GM19240 (cell line): Measurements from ENCODE around the gene KCNAB1.

ENCODE experiments used
- DNase-seq: peaks from one replicate; pipeline ENCODE4 v3.0.0; 2011; ENCODE audit warnings: low spot score; ENCODE audit not compliant: insufficient read length

The KCNAB1 gene

DNA sequence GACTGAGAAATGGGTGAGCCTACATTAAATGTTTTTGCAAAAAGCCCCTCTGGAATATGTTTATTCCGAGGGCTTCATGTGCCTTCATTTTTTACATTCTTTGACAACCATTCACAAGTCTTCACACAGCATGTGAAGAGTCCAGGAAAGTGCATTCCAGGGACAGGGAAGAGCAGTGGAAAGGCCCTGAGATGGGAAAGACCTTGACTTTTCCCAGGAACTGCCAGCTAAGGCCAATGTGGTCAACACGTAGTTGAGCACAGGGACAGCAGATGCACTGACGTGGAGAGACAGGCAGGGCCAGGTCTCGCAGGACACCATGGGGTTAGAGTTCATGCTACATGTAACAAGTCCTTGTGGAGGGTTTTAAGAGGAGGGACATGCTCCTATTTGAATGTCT lies 412.8 kb downstream of the KCNAB1 start:
- no peak for DNase-seq

DNA sequence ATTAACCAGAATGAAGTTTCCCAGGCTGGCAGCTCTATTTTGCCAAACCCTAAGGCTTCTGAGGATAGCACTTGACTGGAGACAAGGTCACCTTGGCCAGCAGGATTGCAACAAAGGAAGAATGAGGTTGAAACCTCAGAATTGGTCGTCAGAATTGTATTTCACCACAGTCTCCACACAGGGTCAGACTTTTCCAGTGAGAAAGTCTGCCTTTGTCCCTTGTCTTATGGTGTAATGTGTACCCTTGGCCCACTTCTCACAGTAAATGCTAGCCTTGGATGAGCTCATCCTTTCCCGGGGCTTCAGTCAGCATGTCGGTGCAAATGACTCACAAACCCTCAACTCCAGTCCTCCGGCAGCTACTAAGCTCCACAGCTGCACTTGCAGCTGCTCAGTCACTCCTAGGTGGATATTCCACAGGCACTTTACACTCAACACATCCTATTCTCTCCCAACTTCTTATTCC lies 414.8 kb downstream of the KCNAB1 start:
- DNase-seq, result no peak

DNA sequence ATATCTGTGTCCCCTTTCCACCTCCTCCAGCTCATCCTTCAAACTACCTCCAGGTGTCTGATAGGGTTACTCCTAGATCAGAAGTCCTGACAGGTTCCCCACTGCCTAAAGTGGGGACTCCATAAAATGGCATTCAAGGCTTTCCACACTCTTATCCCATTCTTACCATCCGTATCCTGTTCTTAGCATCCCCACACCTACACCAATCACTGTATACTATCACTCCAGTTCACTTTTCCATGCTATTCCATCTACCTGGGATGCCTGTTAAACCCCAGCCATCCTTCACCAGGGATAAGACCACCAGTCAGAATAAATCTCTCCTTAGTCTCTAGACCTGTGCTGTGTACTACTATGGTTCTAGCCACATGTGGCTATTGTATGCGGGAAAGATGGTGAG lies 415.4 kb downstream of the KCNAB1 start:
- DNase-seq, result no peak

DNA sequence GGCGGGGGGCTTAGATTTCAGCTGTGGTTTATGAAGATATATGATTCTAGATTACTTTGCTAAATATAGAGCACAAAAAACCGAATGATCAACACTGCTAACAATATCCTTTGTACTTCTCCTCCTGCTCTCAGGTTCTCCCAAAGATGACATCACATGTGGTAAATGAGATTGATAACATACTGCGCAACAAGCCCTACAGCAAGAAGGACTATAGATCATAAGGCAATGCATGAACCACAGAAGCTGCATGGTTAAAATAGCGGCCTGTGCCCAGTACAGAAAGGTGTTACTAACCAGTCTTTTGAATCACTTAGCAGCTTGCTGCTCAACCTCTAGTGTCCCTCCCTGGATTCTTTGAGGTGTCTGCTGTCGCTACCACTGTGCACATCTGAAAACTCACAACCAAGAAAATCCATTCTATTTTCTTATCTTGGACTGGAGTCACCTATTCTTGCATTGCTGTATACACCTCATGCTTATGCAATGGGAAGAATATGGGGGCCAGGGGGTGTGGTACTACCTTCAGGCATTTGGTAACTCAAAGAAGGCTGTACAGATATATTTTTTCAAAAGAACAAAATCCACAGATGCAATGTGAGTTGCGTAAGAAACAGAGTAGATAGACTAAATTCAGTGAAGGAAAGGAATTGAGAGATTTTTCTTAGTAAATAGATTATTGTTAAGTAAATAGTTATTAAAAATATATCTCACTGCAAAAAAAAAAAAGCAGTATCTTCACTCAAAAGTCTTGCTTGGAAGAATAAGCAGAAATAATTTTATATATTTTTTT lies 416.3 kb downstream of the KCNAB1 start:
- no peak for DNase-seq

DNA sequence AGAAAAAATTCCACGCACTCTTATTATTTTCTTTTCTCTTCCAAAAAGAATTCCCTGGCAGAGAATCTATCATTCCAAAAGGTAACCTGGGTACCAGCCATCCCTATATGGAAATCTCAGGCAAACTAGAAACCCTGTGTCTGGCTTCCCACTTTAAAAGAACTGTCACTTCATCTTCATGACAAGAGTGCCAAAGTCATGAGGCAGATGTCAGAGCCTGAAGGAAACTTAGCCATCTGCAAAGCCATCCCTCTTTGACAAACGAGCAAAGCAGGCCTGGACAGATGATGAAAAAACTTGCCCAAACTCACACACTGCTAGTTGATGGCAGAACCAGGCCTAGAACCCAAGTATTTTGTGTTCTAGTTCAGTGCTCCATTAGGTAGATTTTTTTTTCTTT lies 418.7 kb downstream of the KCNAB1 start:
- no peak for DNase-seq

DNA sequence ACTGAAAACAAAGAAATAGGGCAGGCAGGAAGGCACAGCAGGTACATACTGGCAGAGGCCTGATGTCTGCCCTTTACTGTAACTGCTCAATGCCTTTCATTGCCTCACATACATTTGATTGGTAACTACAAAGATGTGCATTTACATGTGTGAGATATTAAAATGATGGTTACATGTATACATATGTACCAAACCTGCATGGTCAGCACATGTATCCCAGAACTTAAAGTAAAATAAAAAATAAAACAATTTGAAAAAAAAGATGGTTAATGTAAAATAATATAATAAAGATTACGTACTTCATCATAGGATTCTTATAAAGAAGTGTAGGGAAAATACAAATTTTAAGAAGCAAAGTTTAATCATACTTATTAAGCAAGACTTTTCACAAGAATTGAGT lies 419.4 kb downstream of the KCNAB1 start:
- DNase-seq, result no peak

DNA sequence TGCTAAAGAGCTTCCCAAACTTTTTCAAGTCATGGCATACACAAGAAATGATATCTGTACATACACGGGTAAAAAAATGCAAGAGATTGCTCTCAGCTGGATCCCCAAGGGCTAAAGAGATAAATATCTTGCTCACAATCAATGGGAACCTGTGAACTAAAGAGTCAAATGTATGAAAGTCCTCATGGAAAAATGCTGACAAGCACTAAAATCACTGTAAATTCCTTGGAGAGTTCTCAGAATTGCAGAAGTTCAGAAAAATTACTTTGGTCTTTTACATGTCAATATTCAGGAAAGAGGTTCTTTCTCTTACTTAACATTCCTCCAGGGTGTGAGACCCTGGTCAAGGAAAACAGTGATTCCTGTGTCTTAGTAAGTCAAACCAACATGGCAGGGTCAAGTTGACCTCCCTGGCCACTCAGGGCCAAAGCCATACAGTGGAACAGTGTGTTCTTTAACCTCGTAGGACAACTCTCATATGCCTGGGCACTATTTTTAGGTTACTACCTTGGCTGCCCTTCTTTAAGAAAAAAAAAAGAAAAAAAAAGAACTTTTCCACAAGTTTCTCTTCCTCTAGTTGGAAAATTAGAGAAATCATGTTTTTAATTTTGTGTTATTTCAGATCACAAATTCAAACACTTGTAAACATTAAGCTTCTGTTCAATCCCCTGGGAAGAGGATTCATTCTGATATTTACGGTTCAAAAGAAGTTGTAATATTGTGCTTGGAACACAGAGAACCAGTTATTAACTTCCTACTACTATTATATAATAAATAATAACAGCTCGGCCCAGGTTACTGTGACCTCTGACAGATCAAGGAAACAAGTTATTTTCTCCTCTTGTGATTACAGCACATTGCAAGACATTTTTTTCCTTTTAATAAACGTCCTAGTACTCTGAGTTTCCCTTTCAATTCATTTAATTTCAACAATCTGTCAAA lies 422.0 kb downstream of the KCNAB1 start:
- no peak for DNase-seq

DNA sequence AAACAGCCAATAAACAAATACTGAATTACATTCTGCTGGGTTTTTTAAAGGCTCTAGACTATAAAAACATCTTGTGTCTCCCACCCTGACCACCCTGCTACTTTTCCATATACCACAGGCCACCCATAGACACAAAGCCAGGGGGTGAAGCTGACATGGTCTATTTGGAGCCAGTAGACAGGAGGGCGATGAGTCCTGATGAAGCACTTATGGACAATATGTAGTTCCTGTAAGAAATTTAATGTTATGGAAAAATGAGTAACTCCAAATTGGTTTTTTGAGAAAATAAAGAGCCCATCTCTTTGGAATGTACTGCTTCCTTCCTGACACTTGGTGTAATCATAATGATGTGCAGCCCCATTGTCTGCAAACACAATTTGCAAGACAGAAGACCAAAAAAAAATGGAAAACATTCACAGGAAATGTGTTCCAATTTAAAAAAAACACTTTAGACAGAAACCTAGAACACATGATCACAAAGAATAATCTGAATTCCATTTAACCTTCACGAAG lies 422.7 kb downstream of the KCNAB1 start:
- no peak for DNase-seq

DNA sequence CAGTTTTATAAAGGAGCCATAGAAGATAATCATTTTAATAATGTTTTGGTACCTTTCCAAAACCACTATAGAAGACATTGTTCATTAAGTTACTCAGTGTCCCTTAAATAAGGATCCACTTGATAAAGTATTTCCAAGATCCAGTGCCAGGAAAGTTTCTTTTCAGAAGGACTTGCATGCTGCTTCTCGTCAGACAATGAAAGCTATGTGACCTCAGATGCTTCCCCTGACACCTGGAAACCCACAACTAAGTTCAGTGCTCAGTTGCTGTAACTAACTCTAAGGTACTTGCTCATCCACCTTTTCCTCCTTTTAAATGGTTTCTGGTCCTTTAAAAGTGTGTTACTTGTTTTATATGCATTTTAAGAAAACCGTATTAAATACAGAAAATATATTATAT lies 427.3 kb downstream of the KCNAB1 start:
- DNase-seq, result no peak

DNA sequence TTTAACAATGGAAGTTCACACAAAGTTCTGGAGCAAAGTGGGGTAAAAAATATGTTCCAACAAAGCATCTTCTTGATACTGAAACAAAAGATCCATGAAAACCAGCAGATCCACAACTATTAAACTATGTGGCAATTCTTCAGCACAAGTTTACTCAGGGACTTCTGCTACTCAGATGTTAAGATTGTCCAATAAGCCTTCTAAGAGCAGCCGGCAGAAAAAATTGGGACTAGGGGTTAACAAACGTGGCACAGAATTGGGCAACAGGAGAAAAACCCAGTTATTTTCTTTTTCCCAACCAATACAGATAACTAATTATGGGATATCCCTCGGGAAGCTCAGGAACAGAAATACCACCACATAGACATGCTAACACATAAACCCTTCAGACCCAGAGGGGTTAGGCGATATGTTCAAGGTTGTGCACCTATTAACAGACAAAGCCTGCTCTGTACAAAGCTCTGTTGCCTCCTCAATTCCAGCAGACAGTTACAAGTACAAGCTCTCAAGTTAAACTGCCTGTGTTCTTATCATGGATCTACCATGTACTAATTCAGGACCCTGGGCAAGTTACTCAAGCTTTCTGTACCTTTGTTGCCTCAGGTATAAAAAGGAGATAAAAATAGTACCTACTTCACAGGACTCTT lies 427.8 kb downstream of the KCNAB1 start:
- DNase-seq, result no peak

DNA sequence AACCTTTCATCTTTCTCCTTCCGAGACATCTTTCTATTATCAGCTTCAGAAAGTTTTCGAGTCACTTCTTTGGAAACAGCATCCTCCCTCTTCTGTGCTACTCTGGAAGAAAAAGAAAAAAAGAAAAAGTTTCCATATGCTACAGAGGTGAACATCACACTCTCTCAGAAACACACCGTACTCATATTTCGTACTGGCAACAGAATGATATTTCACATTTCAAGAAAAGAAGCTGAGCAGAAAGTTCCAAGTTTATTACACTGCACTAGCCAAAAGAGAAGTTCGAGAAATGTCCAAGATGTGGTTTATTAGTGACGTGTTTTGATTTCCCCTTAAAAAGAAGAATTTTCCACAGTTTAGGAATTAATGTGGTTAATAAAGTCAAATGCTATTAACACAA lies 428.5 kb downstream of the KCNAB1 start:
- no peak for DNase-seq

DNA sequence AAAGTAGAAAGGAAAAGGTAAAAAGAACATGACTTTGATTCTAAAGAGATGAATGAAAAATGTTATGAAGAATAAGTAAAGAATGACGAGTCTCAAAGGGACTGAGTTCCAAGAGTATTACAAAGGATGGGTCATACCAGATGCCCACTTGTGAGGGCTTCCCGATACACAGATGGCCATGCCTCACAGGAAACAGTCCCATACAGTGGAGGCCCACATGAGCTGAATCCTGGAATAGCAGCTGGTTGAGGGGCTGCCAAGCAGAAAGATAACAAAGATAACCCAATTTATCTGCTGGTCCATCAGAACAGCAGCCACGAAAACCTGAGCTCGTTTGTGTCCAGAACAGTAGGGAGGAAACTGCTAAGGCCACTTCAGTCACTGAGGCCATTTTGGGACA lies 430.9 kb downstream of the KCNAB1 start:
- no peak for DNase-seq

DNA sequence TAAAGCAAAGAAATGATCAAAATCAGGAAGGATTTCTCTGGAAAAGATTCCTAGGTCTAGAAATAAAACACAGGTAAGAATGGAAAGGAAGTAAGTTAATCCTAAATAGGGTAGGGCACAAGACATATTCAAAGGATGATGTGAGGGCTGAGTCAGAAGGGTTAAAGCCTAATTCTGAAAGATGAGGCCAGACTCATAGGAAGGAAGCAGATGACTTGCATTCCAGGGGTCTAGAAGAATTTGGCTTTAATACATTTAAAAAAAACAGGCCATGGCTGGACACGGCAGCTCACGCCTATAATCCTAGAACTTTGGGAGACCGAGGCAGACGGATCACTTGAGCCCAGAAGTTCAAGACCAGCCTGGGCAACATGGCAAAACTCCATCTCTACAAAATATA lies 431.4 kb downstream of the KCNAB1 start:
- no peak for DNase-seq

DNA sequence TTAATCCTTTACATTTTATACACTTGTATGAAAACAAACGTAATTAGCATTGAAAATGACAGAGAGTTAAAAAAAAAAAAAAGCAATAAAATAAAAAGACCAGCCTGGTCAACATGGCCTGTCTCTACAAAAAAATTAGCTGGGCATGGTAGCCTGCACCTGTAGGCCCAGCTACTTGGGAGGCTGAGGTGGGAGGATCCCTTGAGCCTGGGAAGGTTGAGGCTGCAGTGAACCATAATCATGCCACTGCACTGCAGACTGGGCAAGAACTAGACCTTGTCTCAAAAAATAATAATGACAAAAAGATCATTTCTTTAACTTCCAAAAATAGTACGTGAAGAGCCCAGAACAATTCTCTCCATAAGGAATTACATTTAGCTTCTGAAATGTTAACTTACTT lies 432.6 kb downstream of the KCNAB1 start:
- DNase-seq, result no peak

DNA sequence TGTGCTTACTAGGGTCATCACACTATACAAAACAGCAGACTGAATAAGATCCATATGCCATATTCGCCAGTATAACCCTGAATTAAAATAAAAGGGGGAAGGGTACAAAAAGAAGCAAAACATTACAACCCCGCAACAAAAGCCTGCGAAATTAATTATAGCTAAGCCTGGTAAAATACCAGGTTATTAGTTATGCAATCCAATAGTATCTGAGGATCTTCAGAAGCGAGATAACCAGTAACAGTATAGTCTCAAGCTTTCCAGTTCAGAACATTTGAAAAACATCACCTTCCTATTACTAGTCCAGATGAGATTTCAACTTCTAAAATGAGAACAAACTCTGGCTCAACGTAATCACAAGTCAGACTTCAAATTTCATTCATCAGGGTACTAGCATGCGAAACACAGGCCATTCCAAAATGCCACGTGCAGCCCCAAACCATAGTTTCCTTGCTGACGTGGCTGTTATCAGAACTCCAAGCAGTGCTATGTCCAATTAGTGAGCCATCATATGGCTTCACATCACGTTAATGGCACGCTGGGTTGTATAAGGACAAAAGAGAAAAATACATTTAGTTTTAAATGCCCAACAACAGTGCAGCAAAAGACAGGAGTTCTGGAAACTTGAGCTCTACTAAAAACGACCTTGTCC lies 433.5 kb downstream of the KCNAB1 start:
- no peak for DNase-seq

DNA sequence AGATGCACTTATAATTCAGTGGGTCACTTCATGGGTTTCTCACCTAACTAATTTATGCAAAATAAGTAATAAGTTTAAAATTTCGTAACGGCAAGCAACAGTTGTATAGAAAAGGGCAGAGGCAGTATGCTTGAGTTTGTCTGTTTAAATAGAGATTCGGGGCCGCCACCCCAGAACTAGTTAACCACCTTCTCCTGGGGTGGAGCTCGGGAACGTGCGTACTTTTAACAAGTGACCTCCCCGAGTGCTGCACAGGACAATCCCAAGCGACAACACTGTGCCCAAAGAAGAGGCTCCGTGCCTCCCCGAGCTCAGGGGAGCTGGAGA lies 434.1 kb downstream of the KCNAB1 start:
- no peak for DNase-seq

DNA sequence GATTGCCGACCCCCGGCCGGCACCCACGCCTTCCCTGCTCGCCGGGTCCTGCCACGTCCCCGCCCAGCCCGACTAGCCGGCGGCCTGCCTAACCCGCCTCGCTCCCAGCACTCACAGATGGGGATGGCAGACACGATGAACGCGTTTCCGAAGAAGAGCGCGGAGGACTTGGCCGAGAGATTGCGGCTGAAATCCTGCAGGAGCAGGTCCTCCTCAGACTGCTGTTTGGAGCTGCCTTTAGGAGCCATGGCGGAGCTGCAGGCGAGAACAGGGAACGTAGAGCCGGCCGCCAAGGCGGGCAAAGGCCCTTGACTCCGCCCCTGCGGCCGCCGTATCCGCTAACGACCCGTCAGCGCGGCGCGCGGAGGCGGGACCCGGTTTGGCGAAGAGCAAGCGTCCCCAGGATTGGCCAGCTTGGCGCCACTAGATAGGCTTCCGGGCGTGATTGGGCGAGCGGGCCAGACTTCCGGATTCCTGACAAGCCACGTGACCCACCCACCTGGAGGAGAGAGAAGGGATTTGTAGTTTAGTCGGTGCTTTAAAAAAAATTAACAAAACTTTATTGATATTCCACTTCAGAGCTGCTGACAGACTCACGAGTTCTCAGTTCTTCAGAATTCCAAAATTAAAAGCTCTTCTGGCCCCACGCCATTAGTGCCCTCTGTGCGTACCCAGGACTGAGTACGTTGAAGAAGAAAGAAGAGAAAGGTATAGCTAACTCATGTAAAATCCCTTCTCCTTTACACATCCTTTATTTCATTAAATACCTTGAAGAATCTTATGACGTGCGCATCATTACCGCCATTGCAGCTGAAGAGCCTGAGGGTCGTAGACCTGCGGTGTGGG lies 434.7 kb downstream of the KCNAB1 start, which contains the start of gene SSR3:
SSR3 (minus strand) TSS at position 276 of the 846 bp plus-strand sequence; CDS start at position 248, 28 bp downstream.
- peak; percentile 74 for DNase-seq

DNA sequence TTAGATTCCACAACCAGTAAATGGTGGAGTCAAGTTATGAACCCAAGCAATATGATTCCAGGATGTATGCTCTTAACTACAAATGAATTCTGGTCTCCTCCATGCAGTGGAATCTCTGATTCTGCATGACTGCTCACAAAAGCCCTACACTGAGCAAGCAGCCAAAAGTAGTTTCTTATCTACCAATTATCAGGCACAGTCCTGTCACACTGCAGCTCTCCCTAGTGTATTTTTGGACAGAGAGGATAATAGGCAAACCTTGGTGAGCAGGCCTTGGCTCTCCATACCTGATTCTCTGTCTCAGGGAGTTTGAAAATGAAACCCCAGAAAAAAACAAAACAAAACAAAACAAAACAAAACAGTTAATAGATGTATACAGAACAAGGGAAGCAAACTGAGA lies 438.0 kb downstream of the KCNAB1 start:
- DNase-seq, result no peak

DNA sequence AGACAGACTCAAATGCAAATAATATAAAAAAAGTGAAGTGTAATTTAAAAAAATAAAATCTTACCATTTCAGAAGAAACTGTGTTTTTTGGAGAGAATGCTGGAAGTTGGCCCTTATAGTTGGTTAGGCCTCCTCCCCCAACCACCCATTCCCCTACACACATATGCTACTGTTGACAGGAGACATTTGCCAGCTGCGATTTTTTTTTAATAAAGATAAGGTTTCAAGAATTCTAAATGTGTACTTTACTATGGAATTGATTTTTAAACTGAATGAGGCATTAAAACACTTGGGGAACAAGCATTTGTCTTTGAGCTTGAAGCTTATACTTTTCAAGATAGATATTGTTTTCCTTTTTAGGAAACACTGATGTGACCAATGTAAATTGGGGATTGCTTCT lies 438.9 kb downstream of the KCNAB1 start:
- no peak for DNase-seq

DNA sequence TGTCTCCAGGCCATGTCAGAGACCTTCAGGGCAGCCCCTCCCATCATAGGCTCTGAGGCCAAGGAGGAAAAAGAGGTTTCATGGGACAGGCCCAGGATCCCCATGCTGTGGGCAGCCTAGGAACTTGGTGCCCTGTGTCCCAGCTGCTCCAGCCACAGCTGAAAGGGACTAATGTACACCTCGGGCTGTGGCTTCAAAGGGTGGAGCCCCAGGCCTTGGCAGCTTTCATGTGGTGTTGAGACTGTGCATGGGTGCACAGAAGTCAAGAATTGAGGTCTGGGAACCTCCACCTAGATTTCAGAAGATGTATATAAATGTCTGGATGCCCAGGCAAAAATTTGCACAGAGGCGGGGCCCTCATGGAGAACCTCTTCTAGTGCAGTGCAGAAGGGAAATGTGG lies 441.2 kb downstream of the KCNAB1 start:
- DNase-seq, result no peak
